Measurements from ENCODE around the gene SLC25A12. TPM values are rescaled to one million over a fixed set of nuclear protein-coding genes. Genes with fewer than 3 reads are reported as not detected.
"Not testable (repeated sequence)": the region's sequence is repeated elsewhere in the genome, so short reads cannot be mapped to it uniquely, and the experiment has no call there.

Gene SLC25A12
- polyA plus RNA-seq, 1 donor from 2014 or later, result 122 TPM

DNA sequence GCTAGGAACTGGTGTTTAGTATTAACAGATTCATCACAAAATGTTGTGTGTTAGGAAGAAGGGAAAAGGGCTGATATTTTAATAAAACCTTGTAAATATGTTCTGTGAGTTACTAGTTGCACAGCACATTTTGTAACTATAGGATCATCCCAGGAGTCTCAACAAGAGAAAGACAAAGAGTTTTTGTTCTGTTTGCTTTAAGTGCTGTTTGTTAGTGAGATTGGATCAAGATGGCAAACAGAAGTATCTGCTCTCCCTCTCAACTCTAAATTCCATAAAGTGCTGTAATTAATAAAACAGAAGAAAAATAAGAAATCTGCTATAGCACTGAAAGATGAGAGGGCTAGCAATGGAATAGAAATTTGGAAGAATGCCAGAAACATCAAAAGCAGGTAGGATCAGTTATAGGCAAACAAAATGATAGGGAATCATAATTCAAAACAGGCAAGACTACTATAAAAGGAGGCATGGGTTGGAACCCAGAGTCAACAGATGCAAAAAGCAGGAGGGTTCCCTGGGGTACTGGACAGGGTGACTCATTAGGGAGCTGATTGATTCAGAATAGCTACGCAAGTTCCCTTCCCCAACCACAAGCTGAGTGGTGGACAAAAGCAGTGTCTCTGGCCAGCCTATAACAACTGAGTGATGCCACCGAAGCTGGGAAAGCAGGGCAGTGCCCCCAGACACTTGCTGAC is 131.0 kb downstream of the SLC25A12 start:
- Histone ChIP-seq H3F3A (ENCODE audit: insufficient read depth, low read length, poor library complexity, severe bottlenecking) (no peaks in the 10 kb centered on the region), H3K4me2 (ENCODE audit: low read length) (no peak overlapping the region), H3K9me3 (ENCODE audit: low read length) (no peaks in the 10 kb centered on the region), H3K36me3 (ENCODE audit: insufficient read depth, low read length) (peaks cover 13% of the 10 kb centered on the region), H3K27me3 (ENCODE audit: insufficient read depth, low read depth, low read length) (no peaks in the 10 kb centered on the region), H3K9me2 (ENCODE audit: insufficient read depth, low read length) (no peaks in the 10 kb centered on the region), H3K79me2 (replicated peaks; ENCODE audit: insufficient read depth, low read length) (no peaks in the 10 kb centered on the region), H3K9ac (ENCODE audit: low read length) (no peak overlapping the region), H3K4me3 (ENCODE audit: low read length) (no peak overlapping the region), H3K27ac (ENCODE audit: low read length) (no peak overlapping the region), H4K20me1 (ENCODE audit: insufficient read depth) (no peaks in the 10 kb centered on the region), H2AFZ (ENCODE audit: low read depth, low read length) (no peak overlapping the region)
- no peak for TF ChIP-seq RAD21 (conservative IDR thresholded peaks at IDR 0.05)
- TF ChIP-seq SMC3 (conservative IDR thresholded peaks at IDR 0.05; ENCODE audit: poor library complexity), result no peak
- no peak for TF ChIP-seq MXI1 (conservative IDR thresholded peaks at IDR 0.05; ENCODE audit: poor library complexity, severe bottlenecking)
- TF ChIP-seq, protein P1, sequence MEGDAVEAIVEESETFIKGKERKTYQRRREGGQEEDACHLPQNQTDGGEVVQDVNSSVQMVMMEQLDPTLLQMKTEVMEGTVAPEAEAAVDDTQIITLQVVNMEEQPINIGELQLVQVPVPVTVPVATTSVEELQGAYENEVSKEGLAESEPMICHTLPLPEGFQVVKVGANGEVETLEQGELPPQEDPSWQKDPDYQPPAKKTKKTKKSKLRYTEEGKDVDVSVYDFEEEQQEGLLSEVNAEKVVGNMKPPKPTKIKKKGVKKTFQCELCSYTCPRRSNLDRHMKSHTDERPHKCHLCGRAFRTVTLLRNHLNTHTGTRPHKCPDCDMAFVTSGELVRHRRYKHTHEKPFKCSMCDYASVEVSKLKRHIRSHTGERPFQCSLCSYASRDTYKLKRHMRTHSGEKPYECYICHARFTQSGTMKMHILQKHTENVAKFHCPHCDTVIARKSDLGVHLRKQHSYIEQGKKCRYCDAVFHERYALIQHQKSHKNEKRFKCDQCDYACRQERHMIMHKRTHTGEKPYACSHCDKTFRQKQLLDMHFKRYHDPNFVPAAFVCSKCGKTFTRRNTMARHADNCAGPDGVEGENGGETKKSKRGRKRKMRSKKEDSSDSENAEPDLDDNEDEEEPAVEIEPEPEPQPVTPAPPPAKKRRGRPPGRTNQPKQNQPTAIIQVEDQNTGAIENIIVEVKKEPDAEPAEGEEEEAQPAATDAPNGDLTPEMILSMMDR (IDR thresholded peaks at IDR 0.05; ENCODE audit: poor library complexity, severe bottlenecking), result no peak

DNA sequence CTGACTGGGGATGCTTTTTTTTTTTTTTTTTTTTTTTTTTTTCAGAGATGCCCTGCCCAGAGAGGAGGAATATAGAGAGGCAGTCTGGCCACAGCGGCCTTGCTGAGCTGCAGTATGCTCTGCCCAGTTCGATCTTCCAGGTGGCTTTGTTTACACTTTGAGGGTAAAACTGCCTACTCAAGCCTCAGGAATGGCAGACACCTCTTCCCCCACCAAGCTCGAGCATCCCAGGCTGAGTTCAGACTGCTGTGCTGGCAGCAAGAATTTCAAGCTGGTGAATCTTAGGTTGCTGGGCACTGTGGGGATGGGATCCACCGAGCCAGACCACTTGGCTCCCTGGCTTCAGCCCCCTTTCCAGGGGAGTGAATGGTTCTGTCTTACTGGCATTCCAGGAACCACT is 132.9 kb downstream of the SLC25A12 start:
- not testable (repeated sequence) for H3K9me2 ChIP-seq (ENCODE audit: insufficient read depth, low read length); H3K79me2 ChIP-seq (replicated peaks; ENCODE audit: insufficient read depth, low read length); H3K4me2 ChIP-seq (ENCODE audit: low read length); H4K20me1 ChIP-seq (ENCODE audit: insufficient read depth); H3K4me3 ChIP-seq (ENCODE audit: low read length); H3K27me3 ChIP-seq (ENCODE audit: insufficient read depth, low read depth, low read length); H3K9ac ChIP-seq (ENCODE audit: low read length); H3K9me3 ChIP-seq (ENCODE audit: low read length); H3K27ac ChIP-seq (ENCODE audit: low read length); H3F3A ChIP-seq (ENCODE audit: insufficient read depth, low read length, poor library complexity, severe bottlenecking); H2AFZ ChIP-seq (ENCODE audit: low read depth, low read length); H3K36me3 ChIP-seq (ENCODE audit: insufficient read depth, low read length)

DNA sequence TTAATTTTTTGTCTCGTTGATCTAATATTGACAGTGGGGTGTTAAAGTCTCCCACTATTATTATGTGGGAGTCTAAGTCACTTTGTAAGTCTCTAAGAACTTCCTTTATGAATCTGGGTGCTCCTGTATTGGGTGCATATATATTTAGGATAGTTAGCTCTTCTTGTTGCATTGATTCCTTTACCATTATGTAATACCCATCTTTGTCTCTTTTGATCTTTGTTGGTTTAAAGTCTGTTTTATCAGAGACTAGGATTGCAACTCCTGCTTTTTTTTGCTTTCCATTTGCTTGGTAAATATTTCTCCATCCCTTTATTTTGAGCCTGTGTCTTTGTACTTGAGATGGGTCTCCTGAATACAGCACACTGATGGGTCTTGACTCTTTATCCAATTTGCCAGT is 135.3 kb downstream of the SLC25A12 start:
- not testable (repeated sequence) for H3K9ac ChIP-seq (ENCODE audit: low read length); H3K27ac ChIP-seq (ENCODE audit: low read length); H3K27me3 ChIP-seq (ENCODE audit: insufficient read depth, low read depth, low read length); H3K4me2 ChIP-seq (ENCODE audit: low read length); H3K4me3 ChIP-seq (ENCODE audit: low read length); H3K36me3 ChIP-seq (ENCODE audit: insufficient read depth, low read length); H3K79me2 ChIP-seq (replicated peaks; ENCODE audit: insufficient read depth, low read length); H4K20me1 ChIP-seq (ENCODE audit: insufficient read depth); H3K9me3 ChIP-seq (ENCODE audit: low read length); H3K9me2 ChIP-seq (ENCODE audit: insufficient read depth, low read length); H3F3A ChIP-seq (ENCODE audit: insufficient read depth, low read length, poor library complexity, severe bottlenecking); H2AFZ ChIP-seq (ENCODE audit: low read depth, low read length)

DNA sequence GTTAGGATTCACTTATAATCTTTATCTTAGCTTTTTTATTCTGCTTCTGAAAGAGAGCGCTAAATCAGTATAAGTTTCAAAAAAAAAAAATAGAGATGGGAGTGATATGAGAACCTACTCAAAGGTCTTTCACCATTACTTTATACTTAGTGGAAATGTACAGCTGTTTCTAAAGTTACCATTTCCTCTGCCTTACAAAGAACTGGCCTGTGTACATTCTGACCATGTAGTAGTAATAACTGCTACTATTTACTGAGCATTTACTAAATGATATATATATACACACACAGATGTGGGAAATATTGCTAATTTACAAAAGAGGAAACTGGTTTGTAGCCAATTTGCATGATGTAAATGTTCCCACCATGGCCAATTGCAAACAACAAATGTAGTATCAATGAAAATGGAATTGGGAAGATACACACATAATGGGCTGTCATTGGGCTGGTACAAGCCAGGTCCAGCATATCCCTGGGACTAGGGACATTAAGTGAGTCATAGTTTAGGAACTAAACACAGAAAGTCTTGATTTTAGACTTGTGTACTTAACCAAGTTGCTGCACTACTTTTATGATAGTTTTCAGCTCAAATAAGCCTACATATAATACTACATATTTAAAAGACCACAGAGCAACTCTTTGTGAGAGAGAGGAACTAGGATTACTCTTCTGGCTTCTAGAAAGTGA is 139.6 kb downstream of the SLC25A12 start:
- Histone ChIP-seq H3K27me3 (ENCODE audit: insufficient read depth, low read depth, low read length) (no peaks in the 10 kb centered on the region), H3K36me3 (ENCODE audit: insufficient read depth, low read length) (peaks cover 7% of the 10 kb centered on the region), H3K9me2 (ENCODE audit: insufficient read depth, low read length) (no peaks in the 10 kb centered on the region), H3K4me3 (ENCODE audit: low read length) (no peak overlapping the region), H4K20me1 (ENCODE audit: insufficient read depth) (no peaks in the 10 kb centered on the region), H3K9me3 (ENCODE audit: low read length) (no peaks in the 10 kb centered on the region), H3K4me2 (ENCODE audit: low read length) (no peak overlapping the region), H3K9ac (ENCODE audit: low read length) (no peak overlapping the region), H3F3A (ENCODE audit: insufficient read depth, low read length, poor library complexity, severe bottlenecking) (no peaks in the 10 kb centered on the region), H3K27ac (ENCODE audit: low read length) (no peak overlapping the region), H2AFZ (ENCODE audit: low read depth, low read length) (no peak overlapping the region), H3K79me2 (replicated peaks; ENCODE audit: insufficient read depth, low read length) (no peaks in the 10 kb centered on the region)
- TF ChIP-seq EP300 (conservative IDR thresholded peaks at IDR 0.05; ENCODE audit: poor library complexity, severe bottlenecking) (no peak), POLR2AphosphoS5 (IDR thresholded peaks at IDR 0.05) (no peak), RAD21 (conservative IDR thresholded peaks at IDR 0.05) (no peak), MXI1 (conservative IDR thresholded peaks at IDR 0.05; ENCODE audit: poor library complexity, severe bottlenecking) (no peak), TAF1 (IDR thresholded peaks at IDR 0.05; ENCODE audit: low read depth) (no peak), SMC3 (conservative IDR thresholded peaks at IDR 0.05; ENCODE audit: poor library complexity) (no peak)
- TF ChIP-seq, protein P2, sequence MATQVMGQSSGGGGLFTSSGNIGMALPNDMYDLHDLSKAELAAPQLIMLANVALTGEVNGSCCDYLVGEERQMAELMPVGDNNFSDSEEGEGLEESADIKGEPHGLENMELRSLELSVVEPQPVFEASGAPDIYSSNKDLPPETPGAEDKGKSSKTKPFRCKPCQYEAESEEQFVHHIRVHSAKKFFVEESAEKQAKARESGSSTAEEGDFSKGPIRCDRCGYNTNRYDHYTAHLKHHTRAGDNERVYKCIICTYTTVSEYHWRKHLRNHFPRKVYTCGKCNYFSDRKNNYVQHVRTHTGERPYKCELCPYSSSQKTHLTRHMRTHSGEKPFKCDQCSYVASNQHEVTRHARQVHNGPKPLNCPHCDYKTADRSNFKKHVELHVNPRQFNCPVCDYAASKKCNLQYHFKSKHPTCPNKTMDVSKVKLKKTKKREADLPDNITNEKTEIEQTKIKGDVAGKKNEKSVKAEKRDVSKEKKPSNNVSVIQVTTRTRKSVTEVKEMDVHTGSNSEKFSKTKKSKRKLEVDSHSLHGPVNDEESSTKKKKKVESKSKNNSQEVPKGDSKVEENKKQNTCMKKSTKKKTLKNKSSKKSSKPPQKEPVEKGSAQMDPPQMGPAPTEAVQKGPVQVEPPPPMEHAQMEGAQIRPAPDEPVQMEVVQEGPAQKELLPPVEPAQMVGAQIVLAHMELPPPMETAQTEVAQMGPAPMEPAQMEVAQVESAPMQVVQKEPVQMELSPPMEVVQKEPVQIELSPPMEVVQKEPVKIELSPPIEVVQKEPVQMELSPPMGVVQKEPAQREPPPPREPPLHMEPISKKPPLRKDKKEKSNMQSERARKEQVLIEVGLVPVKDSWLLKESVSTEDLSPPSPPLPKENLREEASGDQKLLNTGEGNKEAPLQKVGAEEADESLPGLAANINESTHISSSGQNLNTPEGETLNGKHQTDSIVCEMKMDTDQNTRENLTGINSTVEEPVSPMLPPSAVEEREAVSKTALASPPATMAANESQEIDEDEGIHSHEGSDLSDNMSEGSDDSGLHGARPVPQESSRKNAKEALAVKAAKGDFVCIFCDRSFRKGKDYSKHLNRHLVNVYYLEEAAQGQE (IDR thresholded peaks at IDR 0.05; ENCODE audit: borderline replicate concordance), result no peak
- TF ChIP-seq, protein P1 (IDR thresholded peaks at IDR 0.05; ENCODE audit: poor library complexity, severe bottlenecking), result no peak

Data from neural cell (in vitro differentiated cells).